Jurkat, Clone E6-1 (cell line): Measurements from ENCODE around the gene KRTAP19-1.

Source experiments
- DNase-seq: peaks from one replicate; pipeline ENCODE4 v3.0.0-alpha.2; 2011; ENCODE audit warnings: low read depth, low spot score
- H3K4me3 ChIP-seq: 2 replicates; pipeline ENCODE4 v1.5.1; 2011; ENCODE audit warnings: mild to moderate bottlenecking, low read length, control low read depth, moderate library complexity

KRTAP19-1 gene

GRCh38 chr21:30437010-30437565, 43.1 kb downstream of the KRTAP19-1 start:
- no peak overlapping the region for H3K4me3 ChIP-seq
- DNase-seq = no peak

GRCh38 chr21:30434033-30434631, 46.0 kb downstream of the KRTAP19-1 start:
- DNase-seq = peak; percentile 28
- no peak overlapping the region for H3K4me3 ChIP-seq

- no peak within 1 kb of the TSS for H3K4me3 ChIP-seq
- no peak for DNase-seq
These were observed 50.0 kb downstream of the KRTAP19-1 start, which contains the start of gene KRTAP13-4 for GRCh38 chr21:30430170-30430655. TSS of gene KRTAP13-4 (plus strand) at chr21:30430220. CDS start at chr21:30430276, 56 bp downstream.
